ENCODE data around the gene TMEM175. TPM values are rescaled to one million over a fixed set of nuclear protein-coding genes. Genes with fewer than 3 reads are reported as not detected.
"Not testable (repeated sequence)": the region's sequence is repeated elsewhere in the genome, so short reads cannot be mapped to it uniquely, and the experiment has no call there.

The TMEM175 gene
- total RNA-seq, 2 donors from 2014 or later, result 44.1 to 74.6 TPM

- intact Hi-C loops (cut with DNase I), result loop anchor here (5.0 kb wide), 1 partner anchor 41 kb away; the partner anchor contains the start of gene DGKQ
- Histone ChIP-seq H3K36me3 (no peaks in the 10 kb centered on the region), H3K4me3 (peak overlapping the region; percentile 89 to 97), H3K27me3 (replicated peaks; ENCODE audit: insufficient read depth) (no peaks in the 10 kb centered on the region), H3K9me3 (no peaks in the 10 kb centered on the region), H3K4me1 (replicated peaks) (peaks cover 14% of the 10 kb centered on the region), H3K27ac (peak overlapping the region; percentile 82 to 83)
- no peak for DNase-seq (ENCODE audit: low spot score)
- 1% methylated on average over 30 of the region's 31 CpGs for WGBS
- TF ChIP-seq POLR2A (IDR thresholded peaks at IDR 0.05) (no peak), CTCF (IDR thresholded peaks at IDR 0.05) (no peak), POLR2AphosphoS5 (IDR thresholded peaks at IDR 0.05) (no peak)
Measured at GRCh38 chr4:931194-931959, 883 bp upstream of the TMEM175 start.

- intact Hi-C loops (cut with DNase I), result loop anchor here (5.0 kb wide), 1 partner anchor 40 kb away; the partner anchor contains the start of gene DGKQ
Measured at GRCh38 chr4:932713-933070, 432 bp downstream of the TMEM175 start.

GRCh38 chr4:939508-939907 is 7.2 kb downstream of the TMEM175 start:
- intact Hi-C loops (cut with DNase I); H3K27me3 ChIP-seq (replicated peaks; ENCODE audit: insufficient read depth); H3K4me3 ChIP-seq; H3K27ac ChIP-seq; H3K36me3 ChIP-seq; DNase-seq (ENCODE audit: low spot score); H3K4me1 ChIP-seq (replicated peaks); H3K9me3 ChIP-seq: not testable (repeated sequence)
- 90% methylated on average over 4 of the region's 4 CpGs for WGBS

More at GRCh38 chr4:932713-933070, 432 bp downstream of the TMEM175 start:
- Histone ChIP-seq H3K9me3 (no peaks in the 10 kb centered on the region), H3K4me1 (replicated peaks) (peaks cover 14% of the 10 kb centered on the region), H3K27me3 (replicated peaks; ENCODE audit: insufficient read depth) (no peaks in the 10 kb centered on the region), H3K36me3 (no peaks in the 10 kb centered on the region), H3K27ac (peak overlapping the region; percentile 82 to 83), H3K4me3 (peak overlapping the region; percentile 89 to 97)
- no peak for TF ChIP-seq POLR2AphosphoS5 (IDR thresholded peaks at IDR 0.05)
- no peak for TF ChIP-seq POLR2A (IDR thresholded peaks at IDR 0.05)
- no peak for TF ChIP-seq CTCF (IDR thresholded peaks at IDR 0.05)
- DNase-seq (ENCODE audit: low spot score), result no peak
- 5% methylated on average over 11 of the region's 11 CpGs for WGBS

GRCh38 chr4:945274-946102 is 13.2 kb downstream of the TMEM175 start:
- Histone ChIP-seq H3K27ac (no peak overlapping the region), H3K9me3 (no peaks in the 10 kb centered on the region), H3K4me3 (no peak overlapping the region), H3K4me1 (replicated peaks) (no peaks in the 10 kb centered on the region), H3K36me3 (no peaks in the 10 kb centered on the region), H3K27me3 (replicated peaks; ENCODE audit: insufficient read depth) (no peaks in the 10 kb centered on the region)
- no peak for DNase-seq (ENCODE audit: low spot score)
- intact Hi-C loops (cut with DNase I), result no loop called here
- 63% methylated on average over 28 of the region's 28 CpGs for WGBS
- TF ChIP-seq POLR2A (IDR thresholded peaks at IDR 0.05), result no peak
- no peak for TF ChIP-seq CTCF (IDR thresholded peaks at IDR 0.05)
- no peak for TF ChIP-seq POLR2AphosphoS5 (IDR thresholded peaks at IDR 0.05)

GRCh38 chr4:946103-946450 is 13.8 kb downstream of the TMEM175 start:
- TF ChIP-seq CTCF (IDR thresholded peaks at IDR 0.05) (no peak), POLR2A (IDR thresholded peaks at IDR 0.05) (no peak), POLR2AphosphoS5 (IDR thresholded peaks at IDR 0.05) (no peak)
- Histone ChIP-seq H3K27ac (no peak overlapping the region), H3K9me3 (no peaks in the 10 kb centered on the region), H3K36me3 (no peaks in the 10 kb centered on the region), H3K4me3 (no peak overlapping the region), H3K27me3 (replicated peaks; ENCODE audit: insufficient read depth) (no peaks in the 10 kb centered on the region), H3K4me1 (replicated peaks) (no peaks in the 10 kb centered on the region)
- no peak for DNase-seq (ENCODE audit: low spot score)
- intact Hi-C loops (cut with DNase I), result no loop called here
- 73% methylated on average over 9 of the region's 9 CpGs for WGBS

All from prostate gland (tissue), 2 donors.